MM.1S (cell line): ENCODE results near the gene LRMDA.

Source experiments
- CTCF ChIP-seq: fragments of 300-600 bp; sonication (generic); IDR thresholded peaks from 2 replicates; pipeline ENCODE4 v1.5.1; 2016; ENCODE audit warnings: antibody characterized with exemption, low read length, mixed read lengths
- EZH2 ChIP-seq: fragments of 300-600 bp; sonication (generic); optimal IDR thresholded peaks from 2 replicates; pipeline ENCODE3; 2017; ENCODE audit warnings: low read depth, mild to moderate bottlenecking, antibody characterized with exemption, low read length, mixed read lengths
- EZH2phosphoT487 ChIP-seq: fragments of 300-600 bp; sonication (generic); IDR thresholded peaks from 2 replicates; pipeline ENCODE4 v1.6.1; 2018; ENCODE audit warnings: antibody characterized with exemption, low read length

GRCh38 chr10:75773231-75773780 is 341.9 kb downstream of the LRMDA start:
- TF ChIP-seq CTCF (no peak), EZH2 (no peak), EZH2phosphoT487 (no peak)
